Right lobe of liver (tissue), 6 donors: Measurements from ENCODE around the gene TPM2. TPM values are rescaled to one million over a fixed set of nuclear protein-coding genes. Genes with fewer than 3 reads are reported as not detected.
A peak's percentile ranks its signal among the peaks of the same experiment; 100 is the strongest.

ENCODE experiments used
- ATAC-seq, 4 donors: fragments of 200-7000 bp; cut with Tn5 transposase; one replicate each; pipeline ENCODE4 v1.9.1; 2020; ENCODE audit warnings: mild to moderate bottlenecking in 4 of 4, moderate library complexity in 4 of 4
- DNase-seq, 3 donors: peaks; one replicate each; pipeline ENCODE4 v3.0.0-alpha.2; 2020
- H3K27ac ChIP-seq, 3 donors: fragments of 200-600 bp; one replicate each; pipeline ENCODE4 v1.8.0; 2022
- H3K27me3 ChIP-seq, 2 donors: fragments of 200-600 bp; one replicate each; pipeline ENCODE4 v1.8.0; 2022
- H3K36me3 ChIP-seq, 4 donors: fragments of 200-600 bp; sonication (generic) in 1 of 4; one replicate each; pipeline versions ENCODE4 v1.5.1 to v1.8.0; 2017 to 2022; ENCODE audit warnings: control low read depth in 1 of 4
- H3K4me1 ChIP-seq, 4 donors: fragments of 200-600 bp; sonication (generic) in 1 of 4; one replicate each; pipeline versions ENCODE4 v1.5.1 to v1.8.0; 2017 to 2022; ENCODE audit warnings: control low read depth in 1 of 4
- H3K4me3 ChIP-seq, 3 donors: fragments of 200-600 bp; one replicate each; pipeline ENCODE4 v1.8.0; 2022
- H3K9me3 ChIP-seq, 4 donors: fragments of 200-600 bp; sonication (generic) in 1 of 4; one replicate each; pipeline versions ENCODE4 v1.5.1 to v1.8.0; 2017 to 2022; ENCODE audit warnings: control low read depth in 1 of 4
- CTCF ChIP-seq, 4 donors: fragments of 200-600 bp in 3 of 4; fragments of 450-650 bp in 1 of 4; IDR thresholded peaks; one replicate each; pipeline versions ENCODE4 v1.5.1 to v1.8.0; 2016 to 2022; ENCODE audit warnings: antibody characterized with exemption in 4 of 4, mild to moderate bottlenecking in 2 of 4
- POLR2A ChIP-seq: fragments of 450-650 bp; IDR thresholded peaks from one replicate; pipeline ENCODE4 v1.6.1; 2017; ENCODE audit warnings: antibody characterized with exemption, mild to moderate bottlenecking
- WGBS: methylation state at CpG from one replicate; pipeline ENCODE4 v1.1.6; 2018; ENCODE audit warnings: low coverage, low lambda C conversion rate; ENCODE audit not compliant: insufficient coverage; ENCODE audit errors: missing lambda C conversion rate; 5-methylcytosine and 5-hydroxymethylcytosine counted together
- intact Hi-C, 2 donors: fragments of 100-400 bp; cut with DNase I; formaldehyde crosslinking; loops; one replicate each; pipeline versions ENCODE4 v1.11.2 to v1.14.1; 2022
- total RNA-seq, 6 experiments: library from RNA; depleted of rRNA in 2 of 6; stranded (reverse); fragments of >200 nt in 2 of 6; fragmentation: NEBNext Ultra II Directional in 3 of 6; extraction: Animal tissue kit (Norgen Biotek cat#: 25700) in 3 of 6; gene quantifications; one replicate each; pipeline versions ENCODE4 v1.1.0 to v1.2.4, GENCODE V29; 2016 to 2023
- donor health status: DM: no; HTN: yes; CAD: no.
- donor health status: DM: no; HTN: no; CAD: no.
- donor health status: DM: no; HTN: no; CAD: no.
- donor health status: DM: no; HTN: yes; CAD: no.
- donor health status: DM: no; HTN: yes; CAD: no.

TPM2 gene
- total RNA-seq, 6 experiments from 2014 or later: 4.7 to 23.3 (median 12.4) TPM

- peak in 3 of 4 donors; percentile 6 to 28 (median 7) for ATAC-seq
- Histone ChIP-seq H3K9me3 (no peaks in the 10 kb centered on the region), H3K4me3 (no peak overlapping the region), H3K36me3 (peaks cover 0 to 62% (median 35%) of the 10 kb centered on the region in 4 donors), H3K4me1 (peaks cover 0 to 18% (median 4%) of the 10 kb centered on the region in 4 donors), H3K27ac (no peak overlapping the region), H3K27me3 (no peaks in the 10 kb centered on the region)
- WGBS: 27% methylated on average over 2 of the region's 5 CpGs
- peak; percentile 58 to 79 (median 73) for TF ChIP-seq CTCF (IDR thresholded peaks at IDR 0.05)
- no peak for TF ChIP-seq POLR2A
- intact Hi-C loops: loop anchor here in 1 of 2 donors (5.0 kb wide), 1 partner anchor 39 kb away; no protein-coding TSS in a partner anchor
- DNase-seq: peak in 2 of 3 donors; percentile 54 to 64
Measured at GRCh38 chr9:35736201-35736633, 46.5 kb upstream of the TPM2 start.

- Histone ChIP-seq H3K4me1 (peaks cover 0 to 37% (median 13%) of the 10 kb centered on the region in 4 donors), H3K27me3 (no peaks in the 10 kb centered on the region), H3K27ac (no peak overlapping the region), H3K4me3 (no peak overlapping the region), H3K9me3 (no peaks in the 10 kb centered on the region), H3K36me3 (peaks cover 0 to 44% (median 25%) of the 10 kb centered on the region in 4 donors)
- no peak for ATAC-seq
- intact Hi-C loops: no loop called here
- WGBS: 86% methylated on average over 1 of the region's 3 CpGs
- TF ChIP-seq CTCF (IDR thresholded peaks at IDR 0.05) (no peak), POLR2A (no peak)
- no peak for DNase-seq
Measured at GRCh38 chr9:35734096-35734495, 44.4 kb upstream of the TPM2 start.

GRCh38 chr9:35732800-35733541 lies 43.2 kb upstream of the TPM2 start:
- H3K4me3 ChIP-seq: peak overlapping the region; percentile 70 to 85 (median 71)
- DNase-seq: no peak
- 3% methylated on average over 11 of the region's 14 CpGs for WGBS
- no peaks in the 10 kb centered on the region for H3K27me3 ChIP-seq
- ATAC-seq: peak in 3 of 4 donors; percentile 0 to 3 (median 2)
- intact Hi-C loops: no loop called here
- TF ChIP-seq CTCF (IDR thresholded peaks at IDR 0.05): no peak
- TF ChIP-seq POLR2A: no peak
- H3K27ac ChIP-seq: peak overlapping the region; percentile 97 to 100 (median 98)
- H3K4me1 ChIP-seq: peaks cover 0 to 48% (median 19%) of the 10 kb centered on the region in 4 donors
- no peaks in the 10 kb centered on the region for H3K9me3 ChIP-seq
- peaks cover 0 to 32% (median 16%) of the 10 kb centered on the region in 4 donors for H3K36me3 ChIP-seq

GRCh38 chr9:35732185-35732799 lies 42.6 kb upstream of the TPM2 start, which contains the start of the genes CREB3 and TLN1:
Gene CREB3 (plus strand): TSS chr9:35732666. CDS start chr9:35732773, 107 bp downstream.
Gene TLN1 (minus strand): TSS chr9:35732195. CDS start chr9:35725694, 6,501 bp downstream.
- ATAC-seq (peak; percentile 82 to 93 (median 88)), DNase-seq (peak; percentile 99)
- peak within 1 kb of the TSS; percentile 70 to 85 (median 71) for H3K4me3 ChIP-seq
- no peaks in the 10 kb centered on the region for H3K27me3 ChIP-seq
- peak within 1 kb of the TSS; percentile 97 to 100 (median 98) for H3K27ac ChIP-seq
- WGBS: 0% methylated on average over 17 of the region's 49 CpGs
- intact Hi-C loops: no loop called here
- H3K36me3 ChIP-seq: peaks cover 0 to 26% (median 13%) of the 10 kb centered on the region in 4 donors
- no peaks in the 10 kb centered on the region for H3K9me3 ChIP-seq
- H3K4me1 ChIP-seq: peaks cover 0 to 55% (median 21%) of the 10 kb centered on the region in 4 donors
- TF ChIP-seq POLR2A (peak; percentile 96), CTCF (IDR thresholded peaks at IDR 0.05) (peak in 1 of 4 donors; percentile 17)
